GF-D8 (cell line): ENCODE results near the gene GPS1.
A peak's percentile ranks its signal among the peaks of the same experiment; 100 is the strongest.

Source experiments
- DNase-seq: peaks from one replicate; lab custom pipeline; 2025; lab: John Stamatoyannopoulos, UW

The GPS1 gene

GRCh38 chr17:82059272-82060000, 7.7 kb downstream of the GPS1 start:
- DNase-seq = no peak

GRCh38 chr17:82060001-82060380, 8.3 kb downstream of the GPS1 start:
- no peak for DNase-seq

- no peak for DNase-seq
Measured at GRCh38 chr17:82060614-82061013, 8.9 kb downstream of the GPS1 start.

- no peak for DNase-seq
Measured at GRCh38 chr17:82061047-82061925, 9.6 kb downstream of the GPS1 start.

- DNase-seq = no peak
Measured at GRCh38 chr17:82062076-82062983, 10.6 kb downstream of the GPS1 start.

- no peak for DNase-seq
Measured at GRCh38 chr17:82062984-82063368, 11.3 kb downstream of the GPS1 start.

- DNase-seq = no peak
Measured at GRCh38 chr17:82063424-82064415, 12.0 kb downstream of the GPS1 start.

- DNase-seq = no peak
Measured at GRCh38 chr17:82064433-82065192, 12.9 kb downstream of the GPS1 start.

- no peak for DNase-seq
Measured at GRCh38 chr17:82065193-82065637, 13.5 kb downstream of the GPS1 start.

GRCh38 chr17:82065638-82066303, 14.1 kb downstream of the GPS1 start, which contains the start of gene DUS1L:
TSS of gene DUS1L (minus strand) at chr17:82065804. CDS start at chr17:82065059, 745 bp downstream.
- DNase-seq = peak; percentile 10

GRCh38 chr17:82070611-82071010, 18.9 kb downstream of the GPS1 start:
- DNase-seq = no peak

GRCh38 chr17:82072827-82073226, 21.1 kb downstream of the GPS1 start:
- no peak for DNase-seq

GRCh38 chr17:82073446-82073845, 21.7 kb downstream of the GPS1 start:
- no peak for DNase-seq

GRCh38 chr17:82076018-82076784, 24.5 kb downstream of the GPS1 start:
- DNase-seq = no peak

GRCh38 chr17:82076785-82077591, 25.3 kb downstream of the GPS1 start:
- no peak for DNase-seq

- DNase-seq = no peak
Measured at GRCh38 chr17:82077617-82078358, 26.1 kb downstream of the GPS1 start.

GRCh38 chr17:82078433-82078832, 26.7 kb downstream of the GPS1 start:
- no peak for DNase-seq
